HepG2 (cell line): ENCODE results near the gene SMYD5. TPM values are rescaled to one million over a fixed set of nuclear protein-coding genes. Genes with fewer than 3 reads are reported as not detected.

Experiments
- CCAR2 ChIP-seq: fragments of 200-400 bp; formaldehyde crosslinking; optimal IDR thresholded peaks from 2 replicates; pipeline ENCODE3; 2018; ENCODE audit warnings: low read depth, mild to moderate bottlenecking, low read length, moderate library complexity
- CEBPG ChIP-seq: IDR thresholded peaks from 2 replicates; pipeline ENCODE4 v1.6.1; 2016
- EED ChIP-seq: sonication (generic); formaldehyde crosslinking; IDR thresholded peaks from 2 replicates; pipeline ENCODE4 v1.5.0; 2020; ENCODE audit warnings: mild to moderate bottlenecking, missing genetic modification reagents
- ETV6 ChIP-seq: sonication (generic); formaldehyde crosslinking; conservative IDR thresholded peaks from 2 replicates; pipeline ENCODE4 v1.4.0; 2020; ENCODE audit warnings: missing genetic modification reagents
- GRHL1 ChIP-seq: sonication (generic); formaldehyde crosslinking; conservative IDR thresholded peaks from 2 replicates; pipeline ENCODE4 v1.8.0; 2022; ENCODE audit warnings: missing genetic modification reagents
- HNRNPLL ChIP-seq: fragments of 200-400 bp; formaldehyde crosslinking; IDR thresholded peaks from 2 replicates; pipeline ENCODE4 v1.6.1; 2017; ENCODE audit warnings: mild to moderate bottlenecking, low read depth, low read length; ENCODE audit not compliant: poor library complexity, severe bottlenecking
- HOXA3 ChIP-seq: sonication (generic); formaldehyde crosslinking; IDR thresholded peaks from 2 replicates; pipeline ENCODE4 v1.5.0; 2020; ENCODE audit warnings: missing genetic modification reagents
- ISL2 ChIP-seq: sonication (generic); formaldehyde crosslinking; IDR thresholded peaks from 2 replicates; pipeline ENCODE4 v1.5.0; 2020; ENCODE audit warnings: missing genetic modification reagents
- NFIC ChIP-seq: IDR thresholded peaks from 2 replicates; pipeline ENCODE4 v1.6.1; 2012; ENCODE audit warnings: mild to moderate bottlenecking, low read length, inconsistent platforms
- NR1H2 ChIP-seq: sonication (generic); formaldehyde crosslinking; IDR thresholded peaks from 2 replicates; pipeline ENCODE4 v1.8.1; 2022; ENCODE audit warnings: low read depth, missing genetic modification reagents, borderline replicate concordance
- TAF15 ChIP-seq: fragments of 200-400 bp; formaldehyde crosslinking; IDR thresholded peaks from one replicate; pipeline ENCODE4 v1.6.1; 2018; ENCODE audit warnings: mild to moderate bottlenecking, low read depth, low read length; ENCODE audit not compliant: poor library complexity, severe bottlenecking
- TEAD3 ChIP-seq: optimal IDR thresholded peaks from 2 replicates; pipeline ENCODE3; 2016; ENCODE audit warnings: borderline replicate concordance
- ZBTB49 ChIP-seq: sonication (generic); formaldehyde crosslinking; IDR thresholded peaks from 2 replicates; pipeline ENCODE4 v1.4.0; 2020; ENCODE audit warnings: missing genetic modification reagents, borderline replicate concordance
- ZNF292 ChIP-seq: sonication (generic); formaldehyde crosslinking; IDR thresholded peaks from 2 replicates; pipeline ENCODE4 v1.8.1; 2022; ENCODE audit warnings: mild to moderate bottlenecking, low read depth, missing genetic modification reagents, borderline replicate concordance
- ZNF3 ChIP-seq: IDR thresholded peaks from 2 replicates; pipeline ENCODE4 v1.7.0; 2017; ENCODE audit warnings: inconsistent platforms
- ZNF558 ChIP-seq: sonication (generic); formaldehyde crosslinking; IDR thresholded peaks from 2 replicates; pipeline ENCODE4 v1.9.0; 2022; ENCODE audit warnings: mild to moderate bottlenecking, missing genetic modification reagents, borderline replicate concordance
- ZNF580 ChIP-seq: IDR thresholded peaks from 2 replicates; pipeline ENCODE4 v1.6.1; 2016; ENCODE audit warnings: low read depth, borderline replicate concordance
- ZNF605 ChIP-seq: sonication (generic); formaldehyde crosslinking; IDR thresholded peaks from 2 replicates; pipeline ENCODE4 v1.8.0; 2022; ENCODE audit warnings: mild to moderate bottlenecking, missing genetic modification reagents
- ZNF777 ChIP-seq: sonication (generic); formaldehyde crosslinking; IDR thresholded peaks from 2 replicates; pipeline ENCODE4 v1.4.0; 2020; ENCODE audit warnings: missing genetic modification reagents
- ZNF883 ChIP-seq: sonication (generic); formaldehyde crosslinking; IDR thresholded peaks from 2 replicates; pipeline ENCODE4 v1.5.1; 2020; ENCODE audit warnings: mild to moderate bottlenecking, missing genetic modification reagents; ENCODE audit errors: not compliant biosample characterization
- polyA plus RNA-seq, 8 experiments: library from polyadenylated mRNA; depleted of rRNA in 3 of 8; stranded (reverse) in 7 of 8; unstranded in 1 of 8; fragments of >200 nt; fragmentation: Illumina TruSeq in 4 of 8; extraction: Trizol in 4 of 8; gene quantifications; 2 replicates each; pipeline versions ENCODE4 v1.2.1 to v1.2.3, GENCODE V29; 2011 to 2016; ENCODE audit warnings: low read depth in 4 of 8, missing spikeins in 1 of 8, mixed read lengths in 1 of 8; ENCODE audit not compliant: insufficient read depth in 1 of 8
- total RNA-seq, 5 experiments: library from RNA; depleted of rRNA; stranded (reverse); fragments of >200 nt; fragmentation: Illumina TruSeq; extraction: Trizol; gene quantifications; 2 replicates each; pipeline ENCODE4 v1.2.3, GENCODE V29; 2016; ENCODE audit warnings: low read depth in 1 of 5

SMYD5 gene
- total and polyA plus RNA-seq, 2 of the 13 experiments (the other 11 are each of a cell fraction or from before 2014, with no cell fraction given), result 55.8 to 70.4 TPM

GRCh38 chr2:73212448-73213176 is 1.4 kb upstream of the SMYD5 start (continued):
- TF ChIP-seq EED (CRISPR knock-in tag), result 0 out of 2 replicates have a peak, but pooled peaks have one; percentile 4
- no peak for TF ChIP-seq CCAR2
- TF ChIP-seq ETV6, result 0 out of 2 replicates have a peak, but pooled peaks have one; percentile 24
- TF ChIP-seq ZBTB49, result no peak
- no peak for TF ChIP-seq ZNF605 (CRISPR knock-in tag)
- TF ChIP-seq ZNF580 (CRISPR knock-in tag), result no peak
- no peak for TF ChIP-seq CEBPG
- TF ChIP-seq HNRNPLL, result peak; percentile 37
- no peak for TF ChIP-seq NFIC
- no peak for TF ChIP-seq ZNF292 (CRISPR knock-in tag)
- TF ChIP-seq GRHL1, result no peak
- peak; percentile 52; the same call in 1 of the 2 replicates for TF ChIP-seq HOXA3
- TF ChIP-seq TEAD3 (CRISPR knock-in tag), result peak; percentile 49
- TF ChIP-seq NR1H2 (CRISPR knock-in tag), result no peak
- TF ChIP-seq ZNF777, result peak; percentile 44; the same call in 1 of the 2 replicates
- peak; percentile 12 for TF ChIP-seq ZNF883 (CRISPR knock-in tag)
- 0 out of 2 replicates have a peak, but pooled peaks have one; percentile 30 for TF ChIP-seq ISL2 (CRISPR knock-in tag)
- TF ChIP-seq ZNF3 (CRISPR knock-in tag), result peak; percentile 7; the same call in 1 of the 2 replicates
- no peak for TF ChIP-seq TAF15
- no peak for TF ChIP-seq ZNF558
